A673 (cell line): ENCODE data around the gene IL37. TPM values are rescaled to one million over a fixed set of nuclear protein-coding genes. Genes with fewer than 3 reads are reported as not detected.

Experiments used
- BruUV-seq: library from RNA; stranded (reverse); fragments of 400-500 nt; replicated peaks from 2 replicates; lab custom pipeline; 2021; lab: Mats Ljungman, UMichigan
- CTCF ChIA-PET: fragments of 300-600 bp; sonication (Branson Sonifier 250); formaldehyde crosslinking; loops from one replicate; lab custom pipeline; 2022; ENCODE audit warnings: antibody characterized with exemption; lab: Charles Lee
- POLR2A ChIA-PET: fragments of 300-600 bp; sonication (Branson Sonifier 250); formaldehyde crosslinking; loops from one replicate; lab custom pipeline; 2022; ENCODE audit warnings: antibody characterized with exemption; ENCODE audit not compliant: low non-redundant PET; lab: Charles Lee
- DNase-seq: peaks from one replicate; pipeline ENCODE4 v3.0.0-alpha.2; 2015; ENCODE audit warnings: low spot score
- H3K27ac ChIP-seq: fragments of 200-600 bp; sonication (generic); 2 replicates; pipeline ENCODE4 v1.5.1; 2016; ENCODE audit warnings: mixed run types, low read depth, mild to moderate bottlenecking, mixed read lengths, antibody characterized with exemption, low read length; ENCODE audit not compliant: poor library complexity, severe bottlenecking
- H3K27me3 ChIP-seq: fragments of 200-600 bp; sonication (generic); replicated peaks from 2 replicates; pipeline ENCODE4 v1.6.1; 2017; ENCODE audit warnings: mixed run types, low read depth, mild to moderate bottlenecking, mixed read lengths, antibody characterized with exemption, low read length; ENCODE audit not compliant: insufficient read depth, poor library complexity
- H3K36me3 ChIP-seq: fragments of 200-600 bp; sonication (generic); 2 replicates; pipeline ENCODE4 v1.6.1; 2016; ENCODE audit warnings: mixed run types, mild to moderate bottlenecking, mixed read lengths, antibody characterized with exemption, low read length; ENCODE audit not compliant: insufficient read depth, poor library complexity, severe bottlenecking
- H3K4me1 ChIP-seq: fragments of 200-600 bp; sonication (generic); 2 replicates; pipeline ENCODE4 v1.6.1; 2017; ENCODE audit warnings: mixed run types, mild to moderate bottlenecking, mixed read lengths, antibody characterized with exemption, low read length; ENCODE audit not compliant: insufficient read depth, poor library complexity, severe bottlenecking
- H3K4me3 ChIP-seq: fragments of 200-600 bp; sonication (generic); 2 replicates; pipeline ENCODE4 v1.5.1; 2016; ENCODE audit warnings: low read depth, mixed run types, mild to moderate bottlenecking, mixed read lengths, low read length; ENCODE audit not compliant: poor library complexity, severe bottlenecking
- H3K9me3 ChIP-seq: fragments of 200-600 bp; sonication (generic); 2 replicates; pipeline ENCODE4 v1.6.1; 2016; ENCODE audit warnings: mixed run types, low read depth, mild to moderate bottlenecking, mixed read lengths, antibody characterized with exemption, low read length; ENCODE audit not compliant: poor library complexity, severe bottlenecking
- EZH2 ChIP-seq: fragments of 200-600 bp; sonication (generic); IDR thresholded peaks from 2 replicates; pipeline ENCODE4 v1.6.1; 2017; ENCODE audit warnings: borderline replicate concordance, low read depth, mild to moderate bottlenecking, mixed read lengths, antibody characterized with exemption, low read length; ENCODE audit not compliant: poor library complexity, severe bottlenecking
- intact Hi-C: fragments of 100-400 bp; cut with micrococcal nuclease; formaldehyde crosslinking; loops from one replicate; pipeline ENCODE4 v1.10.0; 2022; ENCODE audit not compliant: unreplicated experiment
- total RNA-seq: library from RNA; stranded (reverse); gene quantifications from 2 replicates; pipeline ENCODE4 v1.2.3, GENCODE V29; 2021
- TF ChIP-seq, protein P1 (sequence below): fragments of 300-800, 200-600 bp; sonication (generic); conservative IDR thresholded peaks from 2 replicates; pipeline ENCODE4 v1.5.1; 2017; ENCODE audit warnings: low read depth, mild to moderate bottlenecking, antibody characterized with exemption, low read length, moderate library complexity, mixed read lengths

IL37 gene
- total RNA-seq, 1 experiment from 2014 or later: not detected

GRCh38 chr2:112960230-112960825, 49.4 kb downstream of the IL37 start:
- no peak for DNase-seq
- TF ChIP-seq EZH2: no peak
- TF ChIP-seq, protein P1, sequence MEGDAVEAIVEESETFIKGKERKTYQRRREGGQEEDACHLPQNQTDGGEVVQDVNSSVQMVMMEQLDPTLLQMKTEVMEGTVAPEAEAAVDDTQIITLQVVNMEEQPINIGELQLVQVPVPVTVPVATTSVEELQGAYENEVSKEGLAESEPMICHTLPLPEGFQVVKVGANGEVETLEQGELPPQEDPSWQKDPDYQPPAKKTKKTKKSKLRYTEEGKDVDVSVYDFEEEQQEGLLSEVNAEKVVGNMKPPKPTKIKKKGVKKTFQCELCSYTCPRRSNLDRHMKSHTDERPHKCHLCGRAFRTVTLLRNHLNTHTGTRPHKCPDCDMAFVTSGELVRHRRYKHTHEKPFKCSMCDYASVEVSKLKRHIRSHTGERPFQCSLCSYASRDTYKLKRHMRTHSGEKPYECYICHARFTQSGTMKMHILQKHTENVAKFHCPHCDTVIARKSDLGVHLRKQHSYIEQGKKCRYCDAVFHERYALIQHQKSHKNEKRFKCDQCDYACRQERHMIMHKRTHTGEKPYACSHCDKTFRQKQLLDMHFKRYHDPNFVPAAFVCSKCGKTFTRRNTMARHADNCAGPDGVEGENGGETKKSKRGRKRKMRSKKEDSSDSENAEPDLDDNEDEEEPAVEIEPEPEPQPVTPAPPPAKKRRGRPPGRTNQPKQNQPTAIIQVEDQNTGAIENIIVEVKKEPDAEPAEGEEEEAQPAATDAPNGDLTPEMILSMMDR: peak; percentile 27; the same call in 1 of the 2 replicates
- peaks cover 3% of the 10 kb centered on the region for H3K27me3 ChIP-seq
- H3K36me3 ChIP-seq: no peaks in the 10 kb centered on the region
- intact Hi-C loops: no loop called here
- POLR2A ChIA-PET: no interaction called here
- CTCF ChIA-PET: interaction anchor here (0.6 to 0.7 kb wide), 2 partner anchors 178 to 210 kb away, joined by 3 to 18 read pairs; no protein-coding TSS in a partner anchor
- no TSS peak for BruUV-seq
- H3K4me3 ChIP-seq: no peak overlapping the region
- H3K27ac ChIP-seq: no peak overlapping the region
- no peaks in the 10 kb centered on the region for H3K9me3 ChIP-seq
- H3K4me1 ChIP-seq: no peaks in the 10 kb centered on the region

DNA sequence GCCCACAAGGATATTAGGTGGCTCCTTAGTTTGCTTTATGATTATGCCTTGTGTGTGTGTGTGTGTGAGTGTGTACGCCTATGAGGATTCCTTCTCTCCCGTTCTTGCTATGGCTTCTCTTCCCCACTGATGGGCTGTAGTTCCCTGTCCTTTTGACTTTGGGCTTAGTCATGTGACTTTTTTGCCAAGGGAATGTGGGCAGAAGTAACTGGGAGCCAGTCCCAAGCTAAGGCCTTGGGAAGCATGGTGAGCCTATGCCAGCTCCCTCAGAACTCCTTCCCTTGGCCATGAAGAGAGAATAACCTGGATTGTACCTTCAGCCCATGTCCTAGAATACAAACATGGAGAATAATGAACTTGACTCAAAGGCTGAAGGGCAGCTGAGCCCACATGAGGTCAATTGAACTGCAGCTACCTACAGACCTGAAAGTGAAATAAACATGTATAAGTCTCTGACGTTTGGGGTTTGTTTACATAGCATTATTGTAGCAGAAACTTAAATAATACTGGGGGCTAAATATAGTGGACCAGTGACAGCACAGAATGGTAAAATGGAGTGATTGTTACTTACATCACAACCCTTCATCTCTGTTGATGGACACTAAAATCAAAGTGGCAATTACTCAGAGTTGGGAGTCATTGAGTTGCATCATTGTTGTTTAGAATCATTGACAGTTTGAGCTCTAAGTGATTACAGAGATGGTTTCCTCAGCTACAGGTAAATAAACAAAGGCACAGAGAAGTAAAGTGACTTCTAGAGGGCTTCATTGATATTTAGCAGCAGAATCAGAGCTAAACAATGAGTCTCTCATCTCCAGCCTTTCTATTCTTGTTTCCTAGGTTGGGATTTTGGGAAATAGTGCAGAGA, 51.6 kb downstream of the IL37 start:
- no peak for DNase-seq
- Histone ChIP-seq H3K27ac (no peak overlapping the region), H3K27me3 (peaks cover 16% of the 10 kb centered on the region), H3K4me3 (no peak overlapping the region), H3K9me3 (no peaks in the 10 kb centered on the region), H3K4me1 (no peaks in the 10 kb centered on the region), H3K36me3 (no peaks in the 10 kb centered on the region)
- POLR2A ChIA-PET: interaction anchor here (0.6 kb wide), 1 partner anchor 150 kb away, joined by 3 read pairs; no protein-coding TSS in a partner anchor
- BruUV-seq: no TSS peak
- CTCF ChIA-PET: no interaction called here
- intact Hi-C loops: no loop called here
- TF ChIP-seq EZH2: no peak
- TF ChIP-seq, protein P1: no peak

- no TSS peak for BruUV-seq
- Histone ChIP-seq H3K4me1 (no peaks in the 10 kb centered on the region), H3K27ac (no peak overlapping the region), H3K9me3 (no peaks in the 10 kb centered on the region), H3K4me3 (no peak overlapping the region), H3K27me3 (peaks cover 35% of the 10 kb centered on the region), H3K36me3 (no peaks in the 10 kb centered on the region)
- ChIA-PET CTCF (no interaction called here), POLR2A (no interaction called here)
- DNase-seq: no peak
- no peak for TF ChIP-seq EZH2
- TF ChIP-seq, protein P1: no peak
- intact Hi-C loops: no loop called here
Measured at GRCh38 chr2:112967023-112967422, 56.1 kb downstream of the IL37 start.

Other genes with a start within 250 kb of the IL37 start
- gene NT5DC4, start 190.1 kb upstream of the IL37 start, total RNA-seq: not detected in 2 replicates
- gene CKAP2L, start 146.6 kb upstream of the IL37 start, total RNA-seq: 48.1 and 49.6 TPM in 2 replicates
- gene IL1A, start 126.7 kb upstream of the IL37 start, total RNA-seq: 5.4 and 6.3 TPM in 2 replicates
- gene IL1B, start 74.4 kb upstream of the IL37 start, total RNA-seq: 1.3 and 2.1 TPM in 2 replicates
- not detected in 2 replicates for gene IL36G, start 66.8 kb downstream of the IL37 start, total RNA-seq
- gene IL36A, start 94.3 kb downstream of the IL37 start, total RNA-seq: not detected in 2 replicates
- not detected in 2 replicates for gene IL36B, start 141.7 kb downstream of the IL37 start, total RNA-seq
- not detected in 2 replicates for gene IL36RN, start 148.0 kb downstream of the IL37 start, total RNA-seq
- not detected in 2 replicates for gene IL1F10, start 156.8 kb downstream of the IL37 start, total RNA-seq
- not detected in 2 replicates for gene IL1RN, start 216.4 kb downstream of the IL37 start, total RNA-seq